ENCODE results near the gene STXBP6.

STXBP6 gene

GRCh38 chr14:24831677-24832076 lies 218.3 kb downstream of the STXBP6 start:
- H3K4me3 ChIP-seq: no peak overlapping the region
- DNase-seq (ENCODE audit: low spot score): no peak
- no peak for TF ChIP-seq CTCF (IDR thresholded peaks at IDR 0.05)
- H3K27ac ChIP-seq: no peak overlapping the region

- no peak for TF ChIP-seq CTCF (IDR thresholded peaks at IDR 0.05)
- no peak overlapping the region for H3K4me3 ChIP-seq
- H3K27ac ChIP-seq: no peak overlapping the region
- no peak for DNase-seq (ENCODE audit: low spot score)
Measured at GRCh38 chr14:24829862-24830261, 220.1 kb downstream of the STXBP6 start.

DNA sequence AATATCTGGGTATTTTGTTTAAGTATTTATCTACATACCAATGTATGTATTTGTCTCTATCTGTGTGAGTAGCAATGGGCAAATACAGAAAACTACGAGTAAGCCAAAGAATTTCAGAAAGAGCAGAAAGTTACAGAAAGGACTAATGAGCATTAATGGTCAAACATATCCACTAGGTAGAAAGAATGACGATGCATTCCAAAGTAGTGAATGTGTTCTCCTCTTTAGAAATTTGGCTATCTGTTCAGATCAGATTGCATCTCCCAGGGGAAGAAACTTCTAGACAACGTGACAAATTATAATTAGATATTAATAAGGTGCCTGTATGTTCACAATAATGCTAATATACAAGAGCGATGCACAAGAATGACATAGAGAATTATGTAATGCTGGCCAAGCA lies 221.5 kb downstream of the STXBP6 start:
- TF ChIP-seq CTCF (IDR thresholded peaks at IDR 0.05): no peak
- H3K4me3 ChIP-seq: no peak overlapping the region
- no peak for DNase-seq (ENCODE audit: low spot score)
- no peak overlapping the region for H3K27ac ChIP-seq

- no peak for TF ChIP-seq CTCF (IDR thresholded peaks at IDR 0.05)
- Histone ChIP-seq H3K27ac (no peak overlapping the region), H3K4me3 (no peak overlapping the region)
- DNase-seq (ENCODE audit: low spot score): no peak
Measured at GRCh38 chr14:24826390-24826789, 223.6 kb downstream of the STXBP6 start.

- no peak for DNase-seq (ENCODE audit: low spot score)
- TF ChIP-seq CTCF (IDR thresholded peaks at IDR 0.05): no peak
- H3K27ac ChIP-seq: no peak overlapping the region
- H3K4me3 ChIP-seq: no peak overlapping the region
Measured at GRCh38 chr14:24820616-24821015, 229.3 kb downstream of the STXBP6 start.

DNA sequence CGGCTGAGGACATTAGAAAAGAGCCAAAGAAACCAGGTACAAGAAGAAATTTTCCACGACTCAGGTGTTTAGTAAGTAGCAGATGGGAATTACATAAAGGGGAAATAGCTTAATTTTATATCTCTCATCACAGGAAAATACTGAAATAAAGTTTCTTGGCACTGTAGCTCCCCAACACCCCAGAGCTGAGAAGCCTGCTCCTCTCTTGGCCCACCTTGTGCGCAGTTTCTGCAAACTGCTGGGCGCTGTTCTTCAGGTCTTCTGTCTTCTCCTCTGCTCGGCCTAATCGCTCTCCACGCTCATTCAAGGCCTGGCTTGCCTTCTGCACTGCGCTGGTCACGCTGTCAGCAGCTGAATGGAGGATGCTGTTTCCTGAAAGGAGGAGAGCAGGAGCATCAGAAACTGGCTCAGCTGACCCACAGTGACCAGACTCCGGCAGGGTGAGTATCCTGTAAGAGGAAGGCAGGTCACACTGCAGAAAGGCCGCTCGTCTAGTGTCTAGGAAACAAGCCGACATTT lies 231.1 kb downstream of the STXBP6 start:
- no peak for TF ChIP-seq CTCF (IDR thresholded peaks at IDR 0.05)
- no peak for DNase-seq (ENCODE audit: low spot score)
- H3K27ac ChIP-seq: no peak overlapping the region
- H3K4me3 ChIP-seq: no peak overlapping the region

DNA sequence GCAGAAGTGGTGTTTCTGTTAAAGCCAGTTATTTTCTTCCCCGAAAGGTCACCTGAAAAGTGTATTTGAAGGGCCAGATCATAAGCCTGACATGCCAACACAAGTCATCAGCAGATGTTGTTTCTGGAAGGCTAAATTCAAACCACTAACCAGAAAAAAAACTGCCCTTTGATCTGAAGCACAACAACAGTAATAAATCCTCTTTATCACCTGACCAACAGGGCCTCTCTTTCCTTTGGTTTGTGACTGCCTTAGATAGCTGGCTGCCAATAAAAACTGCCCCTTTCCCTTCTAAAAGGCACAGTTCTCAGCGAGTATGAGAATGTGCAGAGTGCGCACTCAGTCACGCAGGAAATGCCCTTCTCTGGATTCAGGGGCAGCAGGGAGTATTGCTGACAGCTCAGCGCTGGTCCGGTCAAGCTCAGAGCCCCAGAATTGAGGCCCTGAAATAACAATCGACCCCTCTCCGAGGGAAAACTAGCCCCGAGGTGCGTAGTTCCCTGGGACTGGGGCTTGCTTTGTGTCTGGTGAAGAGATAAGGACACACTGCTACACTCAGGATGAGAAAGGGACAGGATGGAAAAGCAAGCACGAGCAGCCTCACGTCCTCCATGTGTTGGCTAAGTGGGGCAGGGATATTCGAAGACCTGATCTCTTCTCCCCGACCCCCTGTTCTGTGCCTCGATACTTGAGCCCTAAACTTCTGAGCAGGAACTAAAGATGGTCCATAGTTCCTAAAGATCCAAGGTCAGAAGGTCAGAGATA lies 231.7 kb downstream of the STXBP6 start:
- DNase-seq (ENCODE audit: low spot score): no peak
- Histone ChIP-seq H3K27ac (no peak overlapping the region), H3K4me3 (no peak overlapping the region)
- TF ChIP-seq CTCF (IDR thresholded peaks at IDR 0.05): no peak

All from coronary artery (tissue), 2 donors.